OCI-LY3 (cell line): Measurements from ENCODE around the gene GALNT1.

Experiments used
- EZH2phosphoT487 ChIP-seq: fragments of 200-600 bp; shearing (Covaris generic); IDR thresholded peaks from 2 replicates; pipeline ENCODE4 v1.6.1; 2018; ENCODE audit warnings: antibody characterized with exemption, mixed run types, low read depth
- TF ChIP-seq, protein P1 (sequence below): fragments of 200-600, 300-600 bp; sonication (generic); IDR thresholded peaks from 2 replicates; pipeline ENCODE4 v1.5.1; 2014; ENCODE audit warnings: antibody characterized with exemption, low read length, low read depth

DNA sequence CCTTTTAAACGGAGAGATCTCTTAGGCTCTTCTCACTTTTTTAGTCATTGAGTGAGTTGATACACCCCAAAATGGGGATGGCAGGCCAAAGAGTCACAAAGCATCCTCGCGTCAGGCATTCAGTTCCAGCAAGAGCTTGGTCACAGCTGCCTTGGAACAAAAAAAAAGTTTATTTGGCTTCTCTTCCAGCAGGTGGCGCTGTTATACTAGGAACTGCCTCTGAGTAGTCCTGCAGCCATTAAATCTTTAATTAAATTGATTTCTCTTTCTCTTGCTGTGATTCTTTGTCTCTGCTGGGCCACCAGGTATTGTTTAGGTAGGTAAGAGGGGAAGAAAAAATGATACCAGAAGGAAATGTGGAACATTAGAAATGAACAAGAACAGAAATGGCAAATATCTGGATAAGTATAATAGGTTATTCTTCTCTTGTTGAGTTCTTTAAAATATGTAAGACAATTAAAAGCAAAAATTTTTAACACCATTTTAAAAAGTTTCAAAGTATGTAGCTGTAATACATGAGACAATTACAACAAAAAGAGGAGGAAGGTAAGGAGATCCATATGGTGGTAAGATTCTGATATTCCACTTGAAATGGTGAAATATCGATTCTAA lies 175.1 kb downstream of the GALNT1 start:
- TF ChIP-seq, protein P1, sequence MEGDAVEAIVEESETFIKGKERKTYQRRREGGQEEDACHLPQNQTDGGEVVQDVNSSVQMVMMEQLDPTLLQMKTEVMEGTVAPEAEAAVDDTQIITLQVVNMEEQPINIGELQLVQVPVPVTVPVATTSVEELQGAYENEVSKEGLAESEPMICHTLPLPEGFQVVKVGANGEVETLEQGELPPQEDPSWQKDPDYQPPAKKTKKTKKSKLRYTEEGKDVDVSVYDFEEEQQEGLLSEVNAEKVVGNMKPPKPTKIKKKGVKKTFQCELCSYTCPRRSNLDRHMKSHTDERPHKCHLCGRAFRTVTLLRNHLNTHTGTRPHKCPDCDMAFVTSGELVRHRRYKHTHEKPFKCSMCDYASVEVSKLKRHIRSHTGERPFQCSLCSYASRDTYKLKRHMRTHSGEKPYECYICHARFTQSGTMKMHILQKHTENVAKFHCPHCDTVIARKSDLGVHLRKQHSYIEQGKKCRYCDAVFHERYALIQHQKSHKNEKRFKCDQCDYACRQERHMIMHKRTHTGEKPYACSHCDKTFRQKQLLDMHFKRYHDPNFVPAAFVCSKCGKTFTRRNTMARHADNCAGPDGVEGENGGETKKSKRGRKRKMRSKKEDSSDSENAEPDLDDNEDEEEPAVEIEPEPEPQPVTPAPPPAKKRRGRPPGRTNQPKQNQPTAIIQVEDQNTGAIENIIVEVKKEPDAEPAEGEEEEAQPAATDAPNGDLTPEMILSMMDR: peak; percentile 88
- no peak for TF ChIP-seq EZH2phosphoT487
